Urinary bladder (tissue), 4 donors: ENCODE measurements around the gene SPRR4. TPM values are rescaled to one million over a fixed set of nuclear protein-coding genes. Genes with fewer than 3 reads are reported as not detected.

Experiments used
- DNase-seq: peaks from one replicate; pipeline ENCODE4 v3.0.0-alpha.2; 2015; ENCODE audit errors: extremely low spot score
- H3K27ac ChIP-seq: one replicate; pipeline ENCODE4 v1.5.1; 2013; ENCODE audit warnings: low read depth, mild to moderate bottlenecking, moderate library complexity
- H3K36me3 ChIP-seq: one replicate; pipeline ENCODE4 v1.6.1; 2013; ENCODE audit warnings: mild to moderate bottlenecking, moderate library complexity; ENCODE audit not compliant: insufficient read depth
- H3K4me1 ChIP-seq: one replicate; pipeline ENCODE4 v1.6.1; 2013; ENCODE audit warnings: mild to moderate bottlenecking, moderate library complexity; ENCODE audit not compliant: insufficient read depth
- H3K4me3 ChIP-seq: one replicate; pipeline ENCODE4 v1.5.1; 2013; ENCODE audit warnings: low read depth, low read length
- WGBS: extraction: QIAGEN DNeasy Blood & Tissue Kit; methylation state at CpG from one replicate; pipeline ENCODE4 v1.1.7; 2013; 5-methylcytosine and 5-hydroxymethylcytosine counted together
- polyA plus RNA-seq: library from polyadenylated mRNA; stranded (reverse); fragments of 200-250 nt; gene quantifications from one replicate; pipeline ENCODE4 v1.2.3, GENCODE V29; 2013
- total RNA-seq: library from RNA; depleted of rRNA; stranded (reverse); fragments of >200 nt; gene quantifications from one replicate; pipeline ENCODE4 v1.2.3, GENCODE V29; 2014
- donor health status: healthy with polysubstance abuse.
- donor health status: healthy.

The SPRR4 gene
- total and polyA plus RNA-seq, 2 donors, result not detected

- Histone ChIP-seq H3K4me3 (no peak overlapping the region), H3K36me3 (no peaks in the 10 kb centered on the region), H3K27ac (no peak overlapping the region), H3K4me1 (no peaks in the 10 kb centered on the region)
- DNase-seq, result no peak
- WGBS, result 85% methylated on average over 1 of the region's 1 CpG
These were observed 10.2 kb downstream of the SPRR4 start for GRCh38 chr1:152980676-152981075.

- Histone ChIP-seq H3K4me3 (no peak overlapping the region), H3K4me1 (no peaks in the 10 kb centered on the region), H3K27ac (no peak overlapping the region), H3K36me3 (no peaks in the 10 kb centered on the region)
- WGBS, result 84% methylated on average over 6 of the region's 6 CpGs
- DNase-seq, result no peak
These were observed 10.9 kb downstream of the SPRR4 start for GRCh38 chr1:152981146-152981871.

- H3K27ac ChIP-seq, result no peak overlapping the region
- DNase-seq, result no peak
- 71% methylated on average over 4 of the region's 4 CpGs for WGBS
- H3K4me3 ChIP-seq, result no peak overlapping the region
- H3K36me3 ChIP-seq, result no peaks in the 10 kb centered on the region
- no peaks in the 10 kb centered on the region for H3K4me1 ChIP-seq
These were observed 11.6 kb downstream of the SPRR4 start for GRCh38 chr1:152982076-152982475.

GRCh38 chr1:152983234-152983633 is 12.8 kb downstream of the SPRR4 start:
- DNase-seq, result no peak
- H3K36me3 ChIP-seq, result no peaks in the 10 kb centered on the region
- no peaks in the 10 kb centered on the region for H3K4me1 ChIP-seq
- no peak overlapping the region for H3K4me3 ChIP-seq
- H3K27ac ChIP-seq, result no peak overlapping the region

GRCh38 chr1:152983743-152984142 is 13.3 kb downstream of the SPRR4 start, which contains the start of gene SPRR1A:
SPRR1A (plus strand) TSS chr1:152984081; CDS start chr1:152985231, 1,150 bp downstream.
- no peak within 1 kb of the TSS for H3K27ac ChIP-seq
- 73% methylated on average over 3 of the region's 3 CpGs for WGBS
- no peaks in the 10 kb centered on the region for H3K36me3 ChIP-seq
- H3K4me3 ChIP-seq, result no peak within 1 kb of the TSS
- DNase-seq, result no peak
- H3K4me1 ChIP-seq, result no peaks in the 10 kb centered on the region

- no peak overlapping the region for H3K4me3 ChIP-seq
- no peak for DNase-seq
- no peaks in the 10 kb centered on the region for H3K36me3 ChIP-seq
- H3K27ac ChIP-seq, result no peak overlapping the region
- 89% methylated on average over 2 of the region's 2 CpGs for WGBS
- no peaks in the 10 kb centered on the region for H3K4me1 ChIP-seq
These were observed 16.1 kb downstream of the SPRR4 start for GRCh38 chr1:152986578-152986977.

- Histone ChIP-seq H3K36me3 (no peaks in the 10 kb centered on the region), H3K27ac (no peak overlapping the region), H3K4me1 (no peaks in the 10 kb centered on the region), H3K4me3 (no peak overlapping the region)
- WGBS, result 55% methylated on average over 6 of the region's 6 CpGs
- no peak for DNase-seq
These were observed 22.7 kb downstream of the SPRR4 start for GRCh38 chr1:152993186-152993585.

GRCh38 chr1:152995842-152996241 is 25.4 kb downstream of the SPRR4 start:
- no peak for DNase-seq
- H3K27ac ChIP-seq, result no peak overlapping the region
- 50% methylated on average over 1 of the region's 1 CpG for WGBS
- no peaks in the 10 kb centered on the region for H3K4me1 ChIP-seq
- H3K36me3 ChIP-seq, result no peaks in the 10 kb centered on the region
- H3K4me3 ChIP-seq, result no peak overlapping the region

- DNase-seq, result no peak
- no peak overlapping the region for H3K4me3 ChIP-seq
- no peaks in the 10 kb centered on the region for H3K4me1 ChIP-seq
- WGBS, result 18% methylated on average over 5 of the region's 5 CpGs
- H3K36me3 ChIP-seq, result no peaks in the 10 kb centered on the region
- H3K27ac ChIP-seq, result no peak overlapping the region
These were observed 26.4 kb downstream of the SPRR4 start for GRCh38 chr1:152996633-152997400.

- no peak overlapping the region for H3K4me3 ChIP-seq
- H3K27ac ChIP-seq, result no peak overlapping the region
- H3K36me3 ChIP-seq, result no peaks in the 10 kb centered on the region
- no peaks in the 10 kb centered on the region for H3K4me1 ChIP-seq
- DNase-seq, result no peak
- WGBS, result 11% methylated on average over 7 of the region's 7 CpGs
These were observed 27.5 kb downstream of the SPRR4 start for GRCh38 chr1:152997901-152998300.

GRCh38 chr1:152998476-152998875 is 28.0 kb downstream of the SPRR4 start:
- WGBS, result 75% methylated on average over 4 of the region's 4 CpGs
- H3K4me1 ChIP-seq, result no peaks in the 10 kb centered on the region
- no peaks in the 10 kb centered on the region for H3K36me3 ChIP-seq
- no peak overlapping the region for H3K4me3 ChIP-seq
- DNase-seq, result no peak
- no peak overlapping the region for H3K27ac ChIP-seq

- no peaks in the 10 kb centered on the region for H3K36me3 ChIP-seq
- H3K4me1 ChIP-seq, result no peaks in the 10 kb centered on the region
- H3K27ac ChIP-seq, result no peak overlapping the region
- DNase-seq, result no peak
- WGBS, result 74% methylated on average over 6 of the region's 6 CpGs
- H3K4me3 ChIP-seq, result no peak overlapping the region
These were observed 29.4 kb downstream of the SPRR4 start for GRCh38 chr1:152999818-153000217.

- WGBS, result 93% methylated on average over 1 of the region's 1 CpG
- H3K27ac ChIP-seq, result no peak overlapping the region
- no peaks in the 10 kb centered on the region for H3K36me3 ChIP-seq
These were observed 29.8 kb downstream of the SPRR4 start for GRCh38 chr1:153000294-153000693.

GRCh38 chr1:153001382-153001781 is 30.9 kb downstream of the SPRR4 start, which contains the start of gene SPRR3:
SPRR3 (plus strand) TSS chr1:153001749; CDS start chr1:153003021, 1,272 bp downstream.
- no peak within 1 kb of the TSS for H3K4me3 ChIP-seq
- no peaks in the 10 kb centered on the region for H3K4me1 ChIP-seq
- H3K36me3 ChIP-seq, result no peaks in the 10 kb centered on the region
- WGBS, result 62% methylated on average over 2 of the region's 2 CpGs
- DNase-seq, result no peak
- H3K27ac ChIP-seq, result no peak within 1 kb of the TSS

More at GRCh38 chr1:153000294-153000693, 29.8 kb downstream of the SPRR4 start:
- no peaks in the 10 kb centered on the region for H3K4me1 ChIP-seq
- H3K4me3 ChIP-seq, result no peak overlapping the region
- no peak for DNase-seq
